SKM-1 treated with dmso at 0.1 percent for 144 hours (cell line): ENCODE data around the gene SRR.

ENCODE experiments used
- DNase-seq: peaks from one replicate; lab custom pipeline; 2025; ENCODE audit not compliant: unreplicated experiment; lab: John Stamatoyannopoulos, UW

The SRR gene

DNA sequence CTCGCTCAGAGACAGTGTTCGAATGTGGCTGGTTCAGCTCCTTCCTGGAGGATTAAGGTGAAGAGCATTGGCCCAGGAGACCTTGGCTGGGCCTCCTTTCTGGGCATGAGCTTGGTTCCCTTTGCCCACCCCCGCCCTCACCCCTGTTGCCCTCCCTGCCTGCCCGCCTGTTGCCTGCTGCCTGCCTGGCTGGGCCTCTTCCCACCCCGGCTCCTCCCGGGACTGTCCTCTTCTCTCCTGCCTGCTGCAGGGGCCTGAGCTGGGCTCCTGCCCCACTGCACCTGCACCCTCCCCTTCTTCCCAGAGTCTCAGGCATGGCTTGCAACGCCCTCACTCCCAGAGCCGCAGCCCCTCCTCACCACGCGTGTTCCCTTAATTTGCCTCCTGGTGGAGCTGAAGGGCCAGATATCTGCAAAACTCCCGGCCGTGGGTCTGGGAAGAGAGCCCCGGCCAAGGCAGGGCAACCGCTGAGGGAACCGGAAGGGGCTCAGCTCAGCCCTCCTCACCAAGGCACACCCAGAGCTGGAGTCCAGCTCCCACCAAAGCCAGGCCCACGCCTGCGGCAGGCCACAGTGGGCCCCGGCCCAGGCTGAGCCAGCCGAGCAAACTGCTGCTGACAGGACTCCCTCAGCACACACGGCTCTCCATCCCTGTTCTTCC lies 65.9 kb downstream of the SRR start:
- DNase-seq, result no peak

DNA sequence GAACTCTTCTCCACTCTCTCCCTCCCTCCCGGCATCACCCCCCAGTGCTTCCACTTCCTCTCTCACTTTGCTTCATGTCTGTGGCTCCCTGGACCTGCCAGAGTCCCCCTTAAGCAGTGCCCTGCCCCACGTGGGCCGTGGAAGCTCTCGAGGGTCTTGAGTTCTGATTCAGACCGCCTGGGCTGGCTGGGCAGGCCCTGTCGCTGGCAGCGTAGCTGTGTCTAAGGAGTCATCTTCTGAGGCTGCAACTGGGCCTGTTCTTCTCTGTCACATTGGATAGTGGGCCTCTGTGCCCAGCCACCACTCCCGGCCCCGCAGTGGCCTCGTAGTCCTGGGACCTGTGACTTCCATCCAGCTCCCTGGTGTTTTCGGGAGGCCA lies 66.5 kb downstream of the SRR start:
- no peak for DNase-seq

DNA sequence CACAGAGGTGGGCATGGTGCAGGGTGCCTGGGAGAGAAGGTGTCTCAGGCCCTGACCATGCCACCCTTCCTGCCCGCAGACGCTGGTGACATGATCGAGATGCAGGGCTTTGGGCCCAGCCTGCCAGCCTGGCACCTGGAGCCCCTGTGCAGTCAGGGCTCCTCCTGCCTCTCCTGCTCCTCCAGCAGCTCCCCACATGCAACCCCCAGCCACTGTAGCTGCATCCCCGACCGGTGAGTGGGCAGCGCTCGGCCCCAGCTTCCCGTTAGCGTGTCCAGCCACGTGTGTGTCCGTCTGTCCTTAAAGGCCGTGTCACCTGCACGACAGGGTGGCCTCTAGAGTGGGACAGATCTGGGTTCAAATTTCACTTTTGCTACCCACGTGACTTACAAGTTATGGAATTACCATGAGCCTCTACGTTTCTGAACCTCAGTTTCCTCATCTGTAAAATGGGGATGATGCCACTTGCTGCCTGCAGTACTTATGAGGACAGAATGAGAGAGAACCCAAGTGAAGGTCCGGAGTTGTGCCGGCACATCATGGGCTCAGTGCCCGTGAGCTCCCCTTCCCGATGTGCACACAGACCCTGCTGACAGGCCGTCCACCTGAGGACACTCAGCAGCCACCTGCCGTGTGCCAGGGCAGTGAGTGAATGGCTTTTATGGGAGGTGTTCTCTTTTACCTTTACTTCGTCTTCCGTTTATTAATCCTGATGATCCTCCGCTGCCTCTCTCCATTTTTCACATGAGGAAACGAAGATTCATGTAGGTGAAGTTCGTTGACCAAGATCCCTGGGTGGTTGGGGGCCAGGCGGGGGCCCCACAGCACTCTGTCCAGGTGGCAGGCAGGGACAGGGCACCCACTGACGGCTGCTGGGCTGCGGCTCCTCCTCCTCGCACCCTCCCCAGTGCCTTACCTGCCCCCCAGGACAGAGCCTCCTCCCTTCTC lies 67.7 kb downstream of the SRR start:
- DNase-seq, result no peak

DNA sequence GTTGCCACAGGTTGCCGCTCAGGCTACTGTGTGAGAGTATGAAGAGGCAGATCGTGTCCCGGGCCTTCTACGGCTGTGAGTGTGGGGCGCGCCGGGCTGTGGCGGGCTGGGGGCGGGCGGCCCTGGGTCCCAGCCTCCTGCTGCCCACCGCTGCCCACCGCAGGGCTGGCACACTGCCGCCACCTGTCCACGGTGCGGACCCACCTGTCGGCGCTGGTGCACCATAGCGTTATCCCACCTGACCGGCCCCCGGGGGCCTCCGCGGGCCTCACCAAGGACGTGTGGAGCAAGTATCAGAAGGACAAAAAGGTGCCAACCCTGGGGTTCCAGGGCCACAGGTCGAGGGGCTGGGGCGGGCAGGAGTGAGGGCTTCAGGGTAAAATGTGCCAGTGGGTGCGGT lies 68.4 kb downstream of the SRR start:
- DNase-seq, result no peak

DNA sequence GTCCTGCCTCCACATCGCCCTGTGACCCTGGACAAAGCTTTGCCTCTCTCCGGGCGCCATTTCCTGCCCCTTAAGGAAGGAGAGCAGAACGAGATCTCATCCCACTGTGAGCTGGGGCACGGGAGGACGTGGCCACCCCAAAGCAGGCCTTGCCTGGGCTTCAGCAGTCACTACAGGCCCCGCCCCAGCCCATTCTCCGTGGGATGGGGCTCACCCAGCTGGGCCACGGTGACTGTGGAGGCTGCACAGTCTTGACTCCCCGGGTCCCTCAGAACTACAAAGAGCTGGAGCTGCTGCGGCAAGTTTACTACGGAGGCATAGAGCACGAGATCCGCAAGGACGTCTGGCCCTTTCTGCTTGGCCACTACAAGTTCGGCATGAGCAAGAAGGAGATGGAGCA lies 68.9 kb downstream of the SRR start:
- no peak for DNase-seq

DNA sequence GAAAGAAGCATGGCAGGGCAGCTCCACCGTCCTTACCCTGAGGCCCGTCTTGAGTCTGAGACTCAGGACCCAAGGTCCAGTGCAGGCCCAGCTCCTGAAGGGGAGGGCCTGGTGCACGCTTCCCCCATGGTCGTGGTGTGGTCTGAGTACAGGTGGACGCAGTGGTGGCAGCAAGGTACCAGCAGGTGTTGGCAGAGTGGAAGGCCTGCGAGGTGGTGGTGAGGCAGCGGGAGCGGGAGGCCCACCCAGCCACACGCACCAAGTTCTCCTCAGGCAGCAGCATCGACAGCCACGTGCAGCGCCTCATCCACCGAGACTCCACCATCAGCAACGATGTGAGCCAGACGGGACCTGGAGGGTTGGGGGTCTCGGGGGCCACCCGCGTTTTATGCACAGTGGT lies 69.4 kb downstream of the SRR start:
- no peak for DNase-seq
